NT2/D1 (cell line): ENCODE results near the gene SLX4IP.

Experiments used
- SUZ12 ChIP-seq: IDR thresholded peaks from 2 replicates; pipeline ENCODE4 v1.6.1; 2011; ENCODE audit not compliant: insufficient read length, insufficient read depth; ENCODE audit errors: extremely low read depth
- YY1 ChIP-seq: IDR thresholded peaks from 2 replicates; pipeline ENCODE4 v1.6.1; 2011; ENCODE audit not compliant: insufficient read length, insufficient read depth
- ZNF274 ChIP-seq: IDR thresholded peaks from 2 replicates; pipeline ENCODE4 v1.6.1; 2011; ENCODE audit warnings: mild to moderate bottlenecking, low read depth, low read length

GRCh38 chr20:10531848-10532247 lies 96.7 kb downstream of the SLX4IP start:
- TF ChIP-seq YY1, result no peak
- TF ChIP-seq ZNF274, result no peak
- no peak for TF ChIP-seq SUZ12
